H1 (cell line): Measurements from ENCODE around the gene ABCA1. TPM values are rescaled to one million over a fixed set of nuclear protein-coding genes. Genes with fewer than 3 reads are reported as not detected.

Experiments used
- EP300 ChIP-seq, 2 experiments: IDR thresholded peaks; 1 replicate in 1 of 2; 2 replicates in 1 of 2; pipeline ENCODE4 v1.6.1; 2011 to 2012; ENCODE audit warnings: low read depth in 2 of 2, low read length in 2 of 2, mild to moderate bottlenecking in 2 of 2, borderline replicate concordance in 1 of 2, inconsistent platforms in 1 of 2, moderate library complexity in 1 of 2
- GABPA ChIP-seq: IDR thresholded peaks from 2 replicates; pipeline ENCODE4 v1.6.1; 2011; ENCODE audit warnings: mild to moderate bottlenecking, low read length, moderate library complexity, borderline replicate concordance; ENCODE audit not compliant: insufficient read depth
- MAFK ChIP-seq: IDR thresholded peaks from 2 replicates; pipeline ENCODE4 v1.6.1; 2012; ENCODE audit warnings: low read depth, mild to moderate bottlenecking, improper control_type of control experiment, low read length
- polyA plus RNA-seq, 7 experiments: library from polyadenylated mRNA; depleted of rRNA in 3 of 7; stranded (reverse) in 5 of 7; unstranded in 2 of 7; fragments of >200 nt in 5 of 7; fragments of 200-250 nt in 2 of 7; gene quantifications; 1 replicate in 5 of 7; 2 replicates in 1 of 7; 4 replicates in 1 of 7; pipeline versions ENCODE4 v1.2.1 to v1.2.3, GENCODE V29; 2011 to 2013; ENCODE audit warnings: missing spikeins in 2 of 7, mixed read lengths in 2 of 7
- total RNA-seq: library from RNA; stranded (reverse); fragmentation: NEBNext Ultra II Directional; extraction: Animal tissue kit (Norgen Biotek cat#: 25700); gene quantifications from 2 replicates; pipeline ENCODE4 v1.2.1, GENCODE V29; 2021
- TF ChIP-seq, protein P1 (sequence below): IDR thresholded peaks from 2 replicates; pipeline ENCODE4 v1.6.1; 2012; ENCODE audit warnings: low read length, inconsistent platforms

ABCA1 gene
- total and polyA plus RNA-seq, 2 of the 8 experiments (the other 6 are each of a cell fraction or from before 2014, with no cell fraction given): 6.9 to 7.8 TPM

DNA sequence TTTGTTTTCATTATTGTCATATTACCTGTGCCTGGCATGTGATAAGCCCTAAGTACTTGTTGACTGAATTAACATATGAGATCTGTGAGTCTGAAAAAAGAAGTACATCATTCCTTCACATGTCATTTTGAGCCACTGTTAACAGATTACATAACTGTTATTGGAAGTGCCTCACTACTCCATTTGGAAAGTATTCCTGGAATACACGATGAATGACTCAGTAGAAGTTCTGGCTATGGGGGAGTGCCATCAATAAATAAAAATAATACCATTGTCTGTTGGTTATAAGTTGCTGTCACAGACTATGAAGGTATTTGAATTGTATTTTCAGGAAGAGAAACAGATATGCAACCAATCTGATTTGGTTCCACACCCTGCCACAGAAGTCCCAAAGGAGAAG, 151.2 kb downstream of the ABCA1 start (continued):
- TF ChIP-seq, protein P1, sequence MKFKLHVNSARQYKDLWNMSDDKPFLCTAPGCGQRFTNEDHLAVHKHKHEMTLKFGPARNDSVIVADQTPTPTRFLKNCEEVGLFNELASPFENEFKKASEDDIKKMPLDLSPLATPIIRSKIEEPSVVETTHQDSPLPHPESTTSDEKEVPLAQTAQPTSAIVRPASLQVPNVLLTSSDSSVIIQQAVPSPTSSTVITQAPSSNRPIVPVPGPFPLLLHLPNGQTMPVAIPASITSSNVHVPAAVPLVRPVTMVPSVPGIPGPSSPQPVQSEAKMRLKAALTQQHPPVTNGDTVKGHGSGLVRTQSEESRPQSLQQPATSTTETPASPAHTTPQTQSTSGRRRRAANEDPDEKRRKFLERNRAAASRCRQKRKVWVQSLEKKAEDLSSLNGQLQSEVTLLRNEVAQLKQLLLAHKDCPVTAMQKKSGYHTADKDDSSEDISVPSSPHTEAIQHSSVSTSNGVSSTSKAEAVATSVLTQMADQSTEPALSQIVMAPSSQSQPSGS: no peak
- TF ChIP-seq MAFK: no peak
- TF ChIP-seq EP300 (IDR thresholded peaks at IDR 0.05; ENCODE audit: borderline replicate concordance in 1 of 2, low read depth in 2 of 2, low read length in 2 of 2): no peak
- no peak for TF ChIP-seq GABPA
- TF ChIP-seq, all 59 proteins: peak for 0
